ENCODE results near the gene HNF1A. TPM values are rescaled to one million over a fixed set of nuclear protein-coding genes. Genes with fewer than 3 reads are reported as not detected.

The HNF1A gene
- total and polyA plus RNA-seq, 7 donors = under 0.01 to 13.2 (median 6.1) TPM; not detected in 1

DNA sequence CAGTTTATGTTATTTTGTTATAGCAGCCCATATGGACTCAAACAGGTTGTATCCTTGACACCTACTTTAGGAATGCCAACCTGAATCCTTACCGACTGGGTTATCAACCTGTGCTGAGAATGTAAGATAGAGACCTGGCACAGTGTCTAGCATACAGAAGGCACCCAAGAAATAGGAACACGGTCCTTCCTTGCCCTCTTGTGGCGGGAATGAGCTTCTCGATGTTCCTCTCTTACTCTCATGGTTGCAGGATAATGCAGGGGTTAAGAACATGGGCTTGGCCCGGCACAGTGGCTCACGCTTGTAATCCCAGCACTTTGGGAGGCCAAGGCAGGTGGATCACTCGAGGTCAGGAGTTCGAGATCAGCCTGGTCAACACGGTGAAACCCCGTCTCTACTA, 31.4 kb downstream of the HNF1A start:
- no peaks in the 10 kb centered on the region for H3K4me1 ChIP-seq
- no peaks in the 10 kb centered on the region for H3K27me3 ChIP-seq
- no peak overlapping the region for H3K4me3 ChIP-seq
- no peak overlapping the region for H3K27ac ChIP-seq
- WGBS, 2 donors = 20 to 57% methylated on average over 10 of the region's 10 CpGs
- TF ChIP-seq, protein P1, sequence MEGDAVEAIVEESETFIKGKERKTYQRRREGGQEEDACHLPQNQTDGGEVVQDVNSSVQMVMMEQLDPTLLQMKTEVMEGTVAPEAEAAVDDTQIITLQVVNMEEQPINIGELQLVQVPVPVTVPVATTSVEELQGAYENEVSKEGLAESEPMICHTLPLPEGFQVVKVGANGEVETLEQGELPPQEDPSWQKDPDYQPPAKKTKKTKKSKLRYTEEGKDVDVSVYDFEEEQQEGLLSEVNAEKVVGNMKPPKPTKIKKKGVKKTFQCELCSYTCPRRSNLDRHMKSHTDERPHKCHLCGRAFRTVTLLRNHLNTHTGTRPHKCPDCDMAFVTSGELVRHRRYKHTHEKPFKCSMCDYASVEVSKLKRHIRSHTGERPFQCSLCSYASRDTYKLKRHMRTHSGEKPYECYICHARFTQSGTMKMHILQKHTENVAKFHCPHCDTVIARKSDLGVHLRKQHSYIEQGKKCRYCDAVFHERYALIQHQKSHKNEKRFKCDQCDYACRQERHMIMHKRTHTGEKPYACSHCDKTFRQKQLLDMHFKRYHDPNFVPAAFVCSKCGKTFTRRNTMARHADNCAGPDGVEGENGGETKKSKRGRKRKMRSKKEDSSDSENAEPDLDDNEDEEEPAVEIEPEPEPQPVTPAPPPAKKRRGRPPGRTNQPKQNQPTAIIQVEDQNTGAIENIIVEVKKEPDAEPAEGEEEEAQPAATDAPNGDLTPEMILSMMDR (IDR thresholded peaks at IDR 0.05) = peak in 3 of 4 experiments; percentile 23 to 34 (median 33)
- TF ChIP-seq EP300 (IDR thresholded peaks at IDR 0.05) = no peak
- intact Hi-C loops (cut with DNase I) = no loop called here
- no peak for DNase-seq
- H3K9me3 ChIP-seq = no peaks in the 10 kb centered on the region
- H3K36me3 ChIP-seq = peaks cover 8 to 67% (median 22%) of the 10 kb centered on the region in 4 donors

DNA sequence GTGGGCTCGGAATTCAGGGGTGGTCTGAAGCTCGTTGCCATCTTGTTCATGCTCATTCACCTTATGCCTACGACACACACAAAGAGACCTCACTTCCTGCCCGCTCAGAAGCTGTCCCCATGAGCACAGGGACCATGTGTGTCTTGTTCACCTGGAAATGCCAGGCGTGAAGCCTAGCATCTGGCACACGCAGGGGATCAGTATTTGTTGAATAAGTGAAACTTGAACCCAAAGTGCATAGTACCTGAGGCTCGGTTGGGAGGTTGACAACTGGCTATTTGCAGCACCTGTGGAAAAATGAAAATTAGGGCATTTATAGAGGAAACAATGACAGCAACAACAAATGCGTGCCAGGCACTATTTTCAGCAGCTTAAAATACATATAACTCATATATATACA, 32.5 kb downstream of the HNF1A start:
- Histone ChIP-seq H3K36me3 (peaks cover 8 to 59% (median 16%) of the 10 kb centered on the region in 4 donors), H3K9me3 (no peaks in the 10 kb centered on the region), H3K27ac (no peak overlapping the region), H3K27me3 (no peaks in the 10 kb centered on the region), H3K4me3 (no peak overlapping the region), H3K4me1 (peaks cover 0 to 10% (median 6%) of the 10 kb centered on the region in 4 donors)
- intact Hi-C loops (cut with DNase I) = no loop called here
- no peak for DNase-seq
- TF ChIP-seq POLR2AphosphoS5 (IDR thresholded peaks at IDR 0.05) (no peak), POLR2A (IDR thresholded peaks at IDR 0.05) (no peak), EP300 (IDR thresholded peaks at IDR 0.05) (no peak)
- TF ChIP-seq, protein P1 (IDR thresholded peaks at IDR 0.05) = no peak
- WGBS, 2 donors = 93 to 95% methylated on average over 8 of the region's 8 CpGs

DNA sequence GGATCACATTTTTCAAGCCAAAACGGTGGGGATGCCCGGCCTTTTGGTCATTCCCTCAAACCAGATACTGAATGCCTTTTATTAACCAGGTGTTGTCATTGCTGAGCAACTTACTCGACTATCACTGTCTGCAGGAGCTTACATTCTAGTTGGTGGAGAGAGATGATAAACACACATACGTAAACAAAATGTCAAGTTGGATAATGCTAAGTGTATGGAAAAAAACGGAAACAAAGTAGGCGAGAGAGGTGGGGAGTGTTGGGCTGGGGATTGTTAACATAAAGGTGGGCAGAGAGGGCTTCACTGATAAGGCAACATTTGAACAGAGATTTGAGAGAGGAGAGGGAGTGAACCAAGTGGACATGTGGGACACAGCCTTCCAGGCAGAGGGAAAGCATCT, 33.5 kb downstream of the HNF1A start:
- H3K36me3 ChIP-seq = peaks cover 8 to 49% (median 14%) of the 10 kb centered on the region in 4 donors
- intact Hi-C loops (cut with DNase I) = no loop called here

DNA sequence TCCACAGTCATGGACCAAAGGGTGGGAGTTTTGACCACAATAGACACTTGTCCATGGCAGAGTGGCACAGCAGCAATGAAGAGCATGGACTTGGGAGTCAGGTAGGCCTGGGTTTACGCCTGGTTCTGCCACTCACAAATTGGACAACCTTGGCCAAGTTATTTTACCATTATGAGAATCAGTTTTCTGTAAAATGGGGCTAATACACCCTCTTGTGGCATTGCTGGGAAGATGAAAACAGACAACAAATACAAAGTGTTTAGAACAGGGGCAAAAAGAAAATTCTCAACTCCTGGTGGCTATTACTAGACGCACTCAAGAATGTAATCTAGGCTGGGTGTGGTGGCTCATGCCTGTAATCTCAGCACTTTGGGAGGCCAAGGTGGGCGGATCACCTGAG, 35.4 kb downstream of the HNF1A start:
- TF ChIP-seq, protein P1 (IDR thresholded peaks at IDR 0.05) = no peak
- TF ChIP-seq POLR2AphosphoS5 (IDR thresholded peaks at IDR 0.05) = no peak
- TF ChIP-seq EP300 (IDR thresholded peaks at IDR 0.05) = no peak
- no peak for TF ChIP-seq POLR2A (IDR thresholded peaks at IDR 0.05)
- H3K36me3 ChIP-seq = peaks cover 8 to 33% (median 14%) of the 10 kb centered on the region in 4 donors
- intact Hi-C loops (cut with DNase I) = no loop called here
- DNase-seq = no peak
- no peaks in the 10 kb centered on the region for H3K27me3 ChIP-seq
- no peak overlapping the region for H3K27ac ChIP-seq
- no peaks in the 10 kb centered on the region for H3K9me3 ChIP-seq
- H3K4me3 ChIP-seq = no peak overlapping the region
- WGBS, 2 donors = 78 to 91% methylated on average over 3 of the region's 3 CpGs
- peaks cover 0 to 12% (median 7%) of the 10 kb centered on the region in 4 donors for H3K4me1 ChIP-seq

More for the DNA sequence above, 33.5 kb downstream of the HNF1A start:
- DNase-seq = no peak
- TF ChIP-seq POLR2A (IDR thresholded peaks at IDR 0.05) (no peak), POLR2AphosphoS5 (IDR thresholded peaks at IDR 0.05) (no peak), EP300 (IDR thresholded peaks at IDR 0.05) (no peak)
- TF ChIP-seq, protein P1 (IDR thresholded peaks at IDR 0.05) = no peak
- Histone ChIP-seq H3K4me3 (no peak overlapping the region), H3K27ac (no peak overlapping the region), H3K27me3 (no peaks in the 10 kb centered on the region), H3K4me1 (peaks cover 0 to 12% (median 7%) of the 10 kb centered on the region in 4 donors), H3K9me3 (no peaks in the 10 kb centered on the region)
- 87 to 88% methylated on average over 6 of the region's 6 CpGs for WGBS, 2 donors
